MM.1S (cell line): Measurements from ENCODE around the gene DALRD3.

Experiments
- CTCF ChIP-seq: fragments of 300-600 bp; sonication (generic); IDR thresholded peaks from 2 replicates; pipeline ENCODE4 v1.5.1; 2016; ENCODE audit warnings: antibody characterized with exemption, low read length, mixed read lengths
- EZH2 ChIP-seq: fragments of 300-600 bp; sonication (generic); optimal IDR thresholded peaks from 2 replicates; pipeline ENCODE3; 2017; ENCODE audit warnings: low read depth, mild to moderate bottlenecking, antibody characterized with exemption, low read length, mixed read lengths
- EZH2phosphoT487 ChIP-seq: fragments of 300-600 bp; sonication (generic); IDR thresholded peaks from 2 replicates; pipeline ENCODE4 v1.6.1; 2018; ENCODE audit warnings: antibody characterized with exemption, low read length

- no peak for TF ChIP-seq EZH2
- no peak for TF ChIP-seq CTCF
- TF ChIP-seq EZH2phosphoT487: no peak
Observed at GRCh38 chr3:49015765-49016164, 2.6 kb downstream of the DALRD3 start.
